Measurements from ENCODE around the gene ACTA2.

GRCh38 chr10:88957381-88957780 is 4.8 kb upstream of the ACTA2 start:
- TF ChIP-seq EZH2 (IDR thresholded peaks at IDR 0.05; ENCODE audit: low read depth) (no peak), CTCF (conservative IDR thresholded peaks at IDR 0.05) (no peak)

Data from PC-9 (cell line).